Activated CD4-positive, alpha-beta T cell treated with anti-CD3 and anti-CD28 coated beads for 36 hours (primary cell): Measurements from ENCODE around the gene PPP3CA. TPM values are rescaled to one million over a fixed set of nuclear protein-coding genes. Genes with fewer than 3 reads are reported as not detected.

Source experiments
- ATAC-seq: fragments of 200-7000 bp; cut with Tn5 transposase; one replicate; pipeline ENCODE4 v1.10.0; 2021; ENCODE audit warnings: mild to moderate bottlenecking, moderate library complexity
- CTCF ChIA-PET: fragments of 350-600 bp; sonication (Branson Sonifier 250); formaldehyde crosslinking; loops from one replicate; lab custom pipeline; 2021; ENCODE audit warnings: antibody characterized with exemption; lab: Charles Lee
- POLR2A ChIA-PET: fragments of 350-600 bp; sonication (Branson Sonifier 250); formaldehyde crosslinking; loops from one replicate; lab custom pipeline; 2021; ENCODE audit warnings: antibody characterized with exemption, inconsistent platforms; lab: Charles Lee
- DNase-seq: peaks from one replicate; pipeline ENCODE4 v3.0.0-alpha.2; 2020
- H3K27ac Mint-ChIP-seq: one replicate; pipeline ENCODE4 v1.8.0; 2021; ENCODE audit warnings: mixed read lengths
- H3K27me3 Mint-ChIP-seq: one replicate; pipeline ENCODE4 v1.8.0; 2021; ENCODE audit warnings: mixed read lengths
- H3K36me3 Mint-ChIP-seq: one replicate; pipeline ENCODE4 v1.8.0; 2021; ENCODE audit warnings: low read depth, mixed read lengths
- H3K4me1 Mint-ChIP-seq: one replicate; pipeline ENCODE4 v1.8.0; 2021; ENCODE audit warnings: mixed read lengths
- H3K4me3 Mint-ChIP-seq: one replicate; pipeline ENCODE4 v1.8.0; 2021; ENCODE audit warnings: mild to moderate bottlenecking, moderate library complexity, mixed read lengths
- H3K9me3 Mint-ChIP-seq: one replicate; pipeline ENCODE4 v1.8.0; 2021; ENCODE audit warnings: low read depth, mixed read lengths
- intact Hi-C, 2 experiments: fragments of 100-400 bp; cut with DNase I in 1 of 2; cut with micrococcal nuclease in 1 of 2; formaldehyde crosslinking; loops; one replicate each; pipeline versions ENCODE4 v1.14.2 to v1.15.1; 2022 to 2024; cut with DNase I, micrococcal nuclease
- total RNA-seq, 2 experiments: library from RNA; stranded (reverse); gene quantifications; one replicate each; pipeline ENCODE4 v1.2.3, GENCODE V29; 2021

The PPP3CA gene
- total RNA-seq, 2 experiments from 2014 or later = 7.6 to 8.3 TPM

GRCh38 chr4:101227715-101228114 is 119.6 kb downstream of the PPP3CA start:
- no peaks in the 10 kb centered on the region for H3K36me3 Mint-ChIP-seq
- ChIA-PET CTCF (no interaction called here), POLR2A (no interaction called here)
- ATAC-seq = no peak
- peaks cover 28% of the 10 kb centered on the region for H3K4me1 Mint-ChIP-seq
- no peaks in the 10 kb centered on the region for H3K27me3 Mint-ChIP-seq
- H3K4me3 Mint-ChIP-seq = no peak overlapping the region
- intact Hi-C loops = no loop called here
- no peak for DNase-seq
- H3K27ac Mint-ChIP-seq = no peak overlapping the region
- H3K9me3 Mint-ChIP-seq = no peaks in the 10 kb centered on the region

- intact Hi-C loops = no loop called here
- ATAC-seq = no peak
- no peak overlapping the region for H3K27ac Mint-ChIP-seq
These were observed 122.7 kb downstream of the PPP3CA start for GRCh38 chr4:101224358-101225218.

GRCh38 chr4:101222156-101222845 is 125.0 kb downstream of the PPP3CA start:
- H3K9me3 Mint-ChIP-seq = no peaks in the 10 kb centered on the region
- CTCF ChIA-PET = interaction anchor here (1.0 to 1.4 kb wide), 2 partner anchors 9 to 375 kb away, joined by 3 read pairs; no protein-coding TSS in a partner anchor
- POLR2A ChIA-PET = interaction anchor here (0.7 kb wide), 1 partner anchor 124 kb away, joined by 3 read pairs; no protein-coding TSS in a partner anchor

More at GRCh38 chr4:101224358-101225218, 122.7 kb downstream of the PPP3CA start:
- H3K27me3 Mint-ChIP-seq = no peaks in the 10 kb centered on the region
- H3K4me3 Mint-ChIP-seq = no peak overlapping the region
- H3K4me1 Mint-ChIP-seq = peaks cover 11% of the 10 kb centered on the region
- DNase-seq = no peak
- ChIA-PET POLR2A (no interaction called here), CTCF (interaction anchor here (0.6 to 0.7 kb wide), 2 partner anchors 26 to 1339 kb away, joined by 3 to 4 read pairs; no protein-coding TSS in a partner anchor)
- H3K36me3 Mint-ChIP-seq = no peaks in the 10 kb centered on the region
- H3K9me3 Mint-ChIP-seq = no peaks in the 10 kb centered on the region

GRCh38 chr4:101221294-101221693 is 126.0 kb downstream of the PPP3CA start:
- DNase-seq = no peak

More at GRCh38 chr4:101222156-101222845, 125.0 kb downstream of the PPP3CA start:
- peaks cover 15% of the 10 kb centered on the region for H3K4me1 Mint-ChIP-seq
- ATAC-seq = no peak
- no peak for DNase-seq
- no peaks in the 10 kb centered on the region for H3K36me3 Mint-ChIP-seq
- no peaks in the 10 kb centered on the region for H3K27me3 Mint-ChIP-seq
- no peak overlapping the region for H3K4me3 Mint-ChIP-seq
- intact Hi-C loops = no loop called here
- no peak overlapping the region for H3K27ac Mint-ChIP-seq

GRCh38 chr4:101218894-101219293 is 128.4 kb downstream of the PPP3CA start:
- ATAC-seq (no peak), DNase-seq (no peak)
- Mint-ChIP-seq H3K4me1 (peaks cover 15% of the 10 kb centered on the region), H3K4me3 (no peak overlapping the region), H3K27me3 (no peaks in the 10 kb centered on the region), H3K27ac (no peak overlapping the region), H3K36me3 (no peaks in the 10 kb centered on the region), H3K9me3 (no peaks in the 10 kb centered on the region)
- ChIA-PET POLR2A (no interaction called here), CTCF (interaction anchor here (1.4 to 1.7 kb wide), 3 partner anchors 9 to 49 kb away, joined by 3 to 5 read pairs (median 5); no protein-coding TSS in a partner anchor)
- intact Hi-C loops = no loop called here

More at GRCh38 chr4:101221294-101221693, 126.0 kb downstream of the PPP3CA start:
- Mint-ChIP-seq H3K4me3 (no peak overlapping the region), H3K4me1 (peaks cover 15% of the 10 kb centered on the region), H3K9me3 (no peaks in the 10 kb centered on the region), H3K27me3 (no peaks in the 10 kb centered on the region), H3K27ac (no peak overlapping the region), H3K36me3 (no peaks in the 10 kb centered on the region)
- CTCF ChIA-PET = no interaction called here
- ATAC-seq = no peak
- POLR2A ChIA-PET = no interaction called here
- intact Hi-C loops = no loop called here

- no peak for DNase-seq
- Mint-ChIP-seq H3K27me3 (no peaks in the 10 kb centered on the region), H3K9me3 (no peaks in the 10 kb centered on the region), H3K4me1 (peaks cover 15% of the 10 kb centered on the region), H3K27ac (no peak overlapping the region), H3K36me3 (no peaks in the 10 kb centered on the region), H3K4me3 (no peak overlapping the region)
- ChIA-PET CTCF (no interaction called here), POLR2A (no interaction called here)
- intact Hi-C loops = no loop called here
- ATAC-seq = no peak
These were observed 129.0 kb downstream of the PPP3CA start for GRCh38 chr4:101218346-101218745.

- Mint-ChIP-seq H3K36me3 (no peaks in the 10 kb centered on the region), H3K4me3 (no peak overlapping the region), H3K9me3 (no peaks in the 10 kb centered on the region), H3K27me3 (no peaks in the 10 kb centered on the region), H3K27ac (no peak overlapping the region), H3K4me1 (peaks cover 12% of the 10 kb centered on the region)
- CTCF ChIA-PET = no interaction called here
- POLR2A ChIA-PET = no interaction called here
- DNase-seq = no peak
- intact Hi-C loops = no loop called here
- ATAC-seq = no peak
These were observed 129.8 kb downstream of the PPP3CA start for GRCh38 chr4:101217353-101218031.

GRCh38 chr4:101211146-101211553 is 136.2 kb downstream of the PPP3CA start:
- POLR2A ChIA-PET = no interaction called here
- Mint-ChIP-seq H3K4me1 (peaks cover 15% of the 10 kb centered on the region), H3K27me3 (no peaks in the 10 kb centered on the region), H3K36me3 (no peaks in the 10 kb centered on the region), H3K9me3 (no peaks in the 10 kb centered on the region), H3K4me3 (no peak overlapping the region), H3K27ac (no peak overlapping the region)
- CTCF ChIA-PET = no interaction called here
- DNase-seq = no peak
- no peak for ATAC-seq
- intact Hi-C loops = no loop called here

- no peak overlapping the region for H3K4me3 Mint-ChIP-seq
- H3K4me1 Mint-ChIP-seq = peaks cover 24% of the 10 kb centered on the region
- ChIA-PET CTCF (interaction anchor here (1.0 to 1.7 kb wide), 2 partner anchors 9 kb away, joined by 4 to 5 read pairs; no protein-coding TSS in a partner anchor), POLR2A (no interaction called here)
- DNase-seq (no peak), ATAC-seq (no peak)
- H3K9me3 Mint-ChIP-seq = no peaks in the 10 kb centered on the region
- intact Hi-C loops = no loop called here
- no peaks in the 10 kb centered on the region for H3K36me3 Mint-ChIP-seq
- H3K27me3 Mint-ChIP-seq = no peaks in the 10 kb centered on the region
- no peak overlapping the region for H3K27ac Mint-ChIP-seq
These were observed 137.0 kb downstream of the PPP3CA start for GRCh38 chr4:101210331-101210730.

GRCh38 chr4:101208171-101208570 is 139.2 kb downstream of the PPP3CA start:
- intact Hi-C loops = loop anchor here in 1 of 2 experiments (5.0 kb wide), 1 partner anchor 139 kb away; the partner anchor contains the start of gene PPP3CA
- Mint-ChIP-seq H3K4me1 (peaks cover 25% of the 10 kb centered on the region), H3K27ac (no peak overlapping the region), H3K36me3 (no peaks in the 10 kb centered on the region), H3K27me3 (no peaks in the 10 kb centered on the region), H3K9me3 (no peaks in the 10 kb centered on the region), H3K4me3 (no peak overlapping the region)
- ATAC-seq = no peak
- no peak for DNase-seq
- POLR2A ChIA-PET = no interaction called here
- CTCF ChIA-PET = no interaction called here

GRCh38 chr4:101205916-101206315 is 141.4 kb downstream of the PPP3CA start:
- Mint-ChIP-seq H3K27ac (no peak overlapping the region), H3K27me3 (peaks cover 2% of the 10 kb centered on the region), H3K9me3 (no peaks in the 10 kb centered on the region), H3K36me3 (no peaks in the 10 kb centered on the region), H3K4me3 (no peak overlapping the region), H3K4me1 (peaks cover 29% of the 10 kb centered on the region)
- CTCF ChIA-PET = no interaction called here
- intact Hi-C loops = loop anchor here in 1 of 2 experiments (1.0 to 5.0 kb wide), 3 partner anchors 141 to 321 kb away; partner anchors contain the start of gene PPP3CA
- peak; percentile 57 for DNase-seq
- ATAC-seq = peak; percentile 99
- POLR2A ChIA-PET = no interaction called here
